H9 (cell line): Measurements from ENCODE around the gene QPRT. TPM values are rescaled to one million over a fixed set of nuclear protein-coding genes. Genes with fewer than 3 reads are reported as not detected.

ENCODE experiments used
- DNase-seq: peaks from one replicate; pipeline ENCODE4 v3.0.0-alpha.2; 2017
- H2AFZ ChIP-seq: one replicate; pipeline ENCODE4 v1.6.1; 2013; ENCODE audit warnings: mild to moderate bottlenecking, low read length, control low read depth, moderate library complexity
- H2AK5ac ChIP-seq: 2 replicates; pipeline ENCODE4 v1.6.1; 2013; ENCODE audit warnings: low read length, control low read depth, mixed read lengths; ENCODE audit not compliant: insufficient read length
- H2BK120ac ChIP-seq: one replicate; pipeline ENCODE4 v1.6.1; 2013; ENCODE audit warnings: low read depth, mild to moderate bottlenecking, low read length, control low read depth, inconsistent platforms; ENCODE audit not compliant: poor library complexity, severe bottlenecking
- H2BK12ac ChIP-seq: 2 replicates; pipeline ENCODE4 v1.6.1; 2013; ENCODE audit warnings: low read length, control low read depth, mixed read lengths, low read depth; ENCODE audit not compliant: insufficient read length
- H2BK15ac ChIP-seq: 2 replicates; pipeline ENCODE4 v1.6.1; 2013; ENCODE audit warnings: low read depth, low read length, control low read depth
- H2BK20ac ChIP-seq: one replicate; pipeline ENCODE4 v1.6.1; 2013; ENCODE audit warnings: low read depth, mild to moderate bottlenecking, low read length, control low read depth, inconsistent platforms; ENCODE audit not compliant: poor library complexity, severe bottlenecking
- H2BK5ac ChIP-seq: 2 replicates; pipeline ENCODE4 v1.6.1; 2013; ENCODE audit warnings: low read length, control low read depth, mixed read lengths; ENCODE audit not compliant: insufficient read length
- H3K14ac ChIP-seq: 2 replicates; pipeline ENCODE4 v1.6.1; 2013; ENCODE audit warnings: low read length, control low read depth; ENCODE audit not compliant: insufficient read depth
- H3K18ac ChIP-seq: 2 replicates; pipeline ENCODE4 v1.6.1; 2013; ENCODE audit warnings: low read depth, mild to moderate bottlenecking, mixed read lengths, low read length, control low read depth; ENCODE audit not compliant: insufficient read length
- H3K23ac ChIP-seq: 2 replicates; pipeline ENCODE4 v1.6.1; 2013; ENCODE audit warnings: low read length, control low read depth, mixed read lengths, low read depth; ENCODE audit not compliant: insufficient read length
- H3K23me2 ChIP-seq: 2 replicates; pipeline ENCODE4 v1.6.1; 2013; ENCODE audit warnings: low read depth, mild to moderate bottlenecking, mixed read lengths, low read length, control low read depth; ENCODE audit not compliant: insufficient read length, poor library complexity, severe bottlenecking
- H3K27ac ChIP-seq: 2 replicates; pipeline ENCODE4 v1.5.1; 2013; ENCODE audit warnings: low read length, control low read depth, mixed read lengths, low read depth; ENCODE audit not compliant: insufficient read length
- H3K27me3 ChIP-seq: 2 replicates; pipeline ENCODE4 v1.6.1; 2013; ENCODE audit warnings: low read length, control low read depth, inconsistent platforms; ENCODE audit not compliant: insufficient read depth
- H3K4ac ChIP-seq: 2 replicates; pipeline ENCODE4 v1.6.1; 2013; ENCODE audit warnings: low read depth, mild to moderate bottlenecking, control low read depth, inconsistent platforms, low read length, moderate library complexity
- H3K4me1 ChIP-seq: 2 replicates; pipeline ENCODE4 v1.6.1; 2013; ENCODE audit warnings: low read length, control low read depth, inconsistent platforms; ENCODE audit not compliant: insufficient read depth
- H3K4me2 ChIP-seq: 2 replicates; pipeline ENCODE4 v1.6.1; 2013; ENCODE audit warnings: low read length, control low read depth, mixed read lengths; ENCODE audit not compliant: insufficient read length, insufficient read depth
- H3K56ac ChIP-seq: 2 replicates; pipeline ENCODE4 v1.6.1; 2013; ENCODE audit warnings: low read depth, mild to moderate bottlenecking, mixed read lengths, low read length, control low read depth; ENCODE audit not compliant: insufficient read length
- H3K79me1 ChIP-seq: 2 replicates; pipeline ENCODE4 v1.6.1; 2013; ENCODE audit warnings: low read depth, mild to moderate bottlenecking, moderate library complexity, low read length, control low read depth, inconsistent platforms; ENCODE audit not compliant: insufficient read depth, poor library complexity, severe bottlenecking
- H3K79me2 ChIP-seq: 2 replicates; pipeline ENCODE4 v1.6.1; 2013; ENCODE audit warnings: low read length, control low read depth, inconsistent platforms; ENCODE audit not compliant: insufficient read depth
- H3K9ac ChIP-seq: 2 replicates; pipeline ENCODE4 v1.6.1; 2013; ENCODE audit warnings: low read length, control low read depth, mixed read lengths; ENCODE audit not compliant: insufficient read length; ENCODE audit errors: extremely low read depth
- H3K9me3 ChIP-seq: one replicate; pipeline ENCODE4 v1.6.1; 2013; ENCODE audit warnings: low read depth, low read length, inconsistent platforms; ENCODE audit not compliant: control insufficient read depth
- H3T11ph ChIP-seq: one replicate; pipeline ENCODE4 v1.6.1; 2013; ENCODE audit warnings: mild to moderate bottlenecking, low read length, control low read depth, inconsistent platforms
- H4K20me1 ChIP-seq: one replicate; pipeline ENCODE4 v1.6.1; 2013; ENCODE audit not compliant: control insufficient read depth, insufficient read length, insufficient read depth
- H4K5ac ChIP-seq: 2 replicates; pipeline ENCODE4 v1.6.1; 2013; ENCODE audit warnings: low read depth, mild to moderate bottlenecking, mixed read lengths, low read length, control low read depth; ENCODE audit not compliant: insufficient read length
- H4K8ac ChIP-seq: replicated peaks from 2 replicates; pipeline ENCODE4 v1.6.1; 2013; ENCODE audit warnings: low read length, control low read depth, mixed read lengths, low read depth; ENCODE audit not compliant: insufficient read length
- H4K91ac ChIP-seq: 2 replicates; pipeline ENCODE4 v1.6.1; 2013; ENCODE audit warnings: low read depth, mild to moderate bottlenecking, moderate library complexity, mixed read lengths, low read length, control low read depth; ENCODE audit not compliant: insufficient read length
- H3K27ac Mint-ChIP-seq, 3 experiments: 2 replicates in 2 of 3; 3 replicates in 1 of 3; pipeline ENCODE4 v1.8.0; 2020 to 2021; ENCODE audit warnings: mixed read lengths in 3 of 3, mild to moderate bottlenecking in 1 of 3, moderate library complexity in 1 of 3
- H3K27me3 Mint-ChIP-seq: 2 replicates; pipeline ENCODE4 v1.8.0; 2021; ENCODE audit warnings: low read depth, mild to moderate bottlenecking, moderate library complexity, mixed read lengths
- H3K36me3 Mint-ChIP-seq, 3 experiments: 2 replicates in 2 of 3; 3 replicates in 1 of 3; pipeline ENCODE4 v1.8.0; 2020 to 2021; ENCODE audit warnings: low read depth in 3 of 3, mixed read lengths in 3 of 3; ENCODE audit not compliant: insufficient read depth in 1 of 3
- H3K4me1 Mint-ChIP-seq, 2 experiments: 2 replicates each; pipeline ENCODE4 v1.8.0; 2020; ENCODE audit warnings: mixed read lengths in 2 of 2
- H3K4me3 Mint-ChIP-seq, 2 experiments: 2 replicates in 1 of 2; 3 replicates in 1 of 2; pipeline ENCODE4 v1.8.0; 2020 to 2021; ENCODE audit warnings: mild to moderate bottlenecking in 2 of 2, mixed read lengths in 2 of 2, moderate library complexity in 1 of 2
- H3K9me3 Mint-ChIP-seq, 2 experiments: 2 replicates in 1 of 2; 3 replicates in 1 of 2; pipeline ENCODE4 v1.8.0; 2020; ENCODE audit warnings: mild to moderate bottlenecking in 2 of 2, mixed read lengths in 2 of 2, moderate library complexity in 1 of 2
- WGBS: extraction: QIAGEN DNeasy Blood & Tissue Kit; methylation state at CpG from one replicate; pipeline ENCODE4 v1.1.7; 2013; ENCODE audit warnings: missing lambda C conversion rate, low lambda C conversion rate, mixed read lengths; ENCODE audit not compliant: insufficient read length; ENCODE audit errors: extremely low coverage; 5-methylcytosine and 5-hydroxymethylcytosine counted together
- total RNA-seq: library from RNA; stranded (reverse); gene quantifications from 2 replicates; pipeline ENCODE4 v1.2.1, GENCODE V29; 2021
- TF ChIP-seq, protein P1 (sequence below): fragments of 200-600 bp; sonication (generic); conservative IDR thresholded peaks from 3 replicates; pipeline ENCODE4 v1.8.0; 2021; ENCODE audit warnings: antibody characterized with exemption, mild to moderate bottlenecking

The QPRT gene
- total RNA-seq, 1 experiment from 2014 or later, result 107 TPM

DNA sequence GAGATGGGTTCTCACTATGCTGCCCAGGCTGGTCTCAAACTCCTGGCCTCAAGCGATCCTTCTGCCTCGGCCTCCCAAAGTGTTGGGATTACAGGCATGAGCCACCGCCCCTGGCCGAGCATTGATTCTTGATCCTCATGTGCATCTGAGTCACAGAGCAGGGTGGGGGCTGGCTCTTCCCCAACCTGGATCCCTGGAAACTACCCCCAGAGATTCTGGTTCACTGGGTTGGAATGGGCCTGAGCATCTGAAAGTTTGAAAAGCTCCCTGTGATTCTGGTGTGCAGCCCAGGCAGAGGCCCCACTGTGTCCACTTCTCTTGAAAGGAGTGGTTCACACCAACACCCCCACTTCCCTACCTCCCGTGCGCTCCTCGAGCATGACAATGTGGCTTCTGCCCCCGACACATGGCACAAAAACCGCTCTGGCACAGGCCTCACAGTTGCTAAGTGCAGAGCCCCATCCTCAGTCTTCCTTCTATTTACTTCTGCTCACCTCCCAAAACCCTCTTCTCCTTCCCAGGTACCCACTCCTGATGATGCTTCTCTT lies 4.6 kb downstream of the QPRT start:
- no peaks in the 10 kb centered on the region; the same call in 1 of the 2 replicates for H3K27me3 Mint-ChIP-seq
- Histone ChIP-seq H2BK20ac (no peak overlapping the region), H3K79me2 (peaks cover 8% of the 10 kb centered on the region; the same call in 1 of the 2 replicates), H2BK15ac (no peak overlapping the region), H3K56ac (no peak overlapping the region), H3K9ac (no peak overlapping the region), H2AK5ac (no peak overlapping the region), H2BK120ac (no peak overlapping the region), H3K9me3 (no peaks in the 10 kb centered on the region), H3K18ac (no peak overlapping the region), H3K14ac (no peak overlapping the region), H2AFZ (no peak overlapping the region), H4K91ac (no peak overlapping the region), H2BK5ac (no peak overlapping the region), H3K27me3 (no peaks in the 10 kb centered on the region), H3K4ac (no peak overlapping the region), H3K4me2 (no peak overlapping the region), H3K23me2 (peaks cover 6% of the 10 kb centered on the region), H3T11ph (no peak overlapping the region), H4K8ac (no peak overlapping the region), H3K79me1 (peaks cover 8% of the 10 kb centered on the region), H3K4me1 (peaks cover 7% of the 10 kb centered on the region; the same call in 1 of the 2 replicates), H3K23ac (no peak overlapping the region), H4K20me1 (no peaks in the 10 kb centered on the region), H4K5ac (no peak overlapping the region), H3K27ac (no peak overlapping the region), H2BK12ac (no peak overlapping the region)
- peak overlapping the region in 2 of 3 experiments; percentile 29 to 53; a peak in 4 of 7 replicates for H3K27ac Mint-ChIP-seq
- peaks cover 21 to 55% (median 52%) of the 10 kb centered on the region in 3 experiments for H3K36me3 Mint-ChIP-seq
- H3K4me3 Mint-ChIP-seq, result no peak overlapping the region
- DNase-seq, result no peak
- no peaks in the 10 kb centered on the region for H3K9me3 Mint-ChIP-seq
- peaks cover 30 to 34% of the 10 kb centered on the region in 2 experiments for H3K4me1 Mint-ChIP-seq
- WGBS, result no CpG with 5 or more reads among the region's 9 CpGs
- TF ChIP-seq, protein P1, sequence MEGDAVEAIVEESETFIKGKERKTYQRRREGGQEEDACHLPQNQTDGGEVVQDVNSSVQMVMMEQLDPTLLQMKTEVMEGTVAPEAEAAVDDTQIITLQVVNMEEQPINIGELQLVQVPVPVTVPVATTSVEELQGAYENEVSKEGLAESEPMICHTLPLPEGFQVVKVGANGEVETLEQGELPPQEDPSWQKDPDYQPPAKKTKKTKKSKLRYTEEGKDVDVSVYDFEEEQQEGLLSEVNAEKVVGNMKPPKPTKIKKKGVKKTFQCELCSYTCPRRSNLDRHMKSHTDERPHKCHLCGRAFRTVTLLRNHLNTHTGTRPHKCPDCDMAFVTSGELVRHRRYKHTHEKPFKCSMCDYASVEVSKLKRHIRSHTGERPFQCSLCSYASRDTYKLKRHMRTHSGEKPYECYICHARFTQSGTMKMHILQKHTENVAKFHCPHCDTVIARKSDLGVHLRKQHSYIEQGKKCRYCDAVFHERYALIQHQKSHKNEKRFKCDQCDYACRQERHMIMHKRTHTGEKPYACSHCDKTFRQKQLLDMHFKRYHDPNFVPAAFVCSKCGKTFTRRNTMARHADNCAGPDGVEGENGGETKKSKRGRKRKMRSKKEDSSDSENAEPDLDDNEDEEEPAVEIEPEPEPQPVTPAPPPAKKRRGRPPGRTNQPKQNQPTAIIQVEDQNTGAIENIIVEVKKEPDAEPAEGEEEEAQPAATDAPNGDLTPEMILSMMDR, result no peak
